Colonic mucosa (tissue), 4 donors: ENCODE measurements around the gene INPP5A. TPM values are rescaled to one million over a fixed set of nuclear protein-coding genes. Genes with fewer than 3 reads are reported as not detected.

ENCODE experiments used
- DNase-seq: peaks from one replicate; pipeline ENCODE4 v3.0.0-alpha.2; 2020
- H3K27ac ChIP-seq: fragments of 200-600 bp; one replicate; pipeline ENCODE4 v1.8.0; 2021
- H3K27me3 ChIP-seq: fragments of 200-600 bp; one replicate; pipeline ENCODE4 v1.8.0; 2021
- H3K36me3 ChIP-seq: fragments of 200-600 bp; one replicate; pipeline ENCODE4 v1.8.0; 2021
- H3K4me1 ChIP-seq: fragments of 200-600 bp; one replicate; pipeline ENCODE4 v1.8.0; 2021; ENCODE audit warnings: mild to moderate bottlenecking
- H3K4me3 ChIP-seq: fragments of 200-600 bp; one replicate; pipeline ENCODE4 v1.8.0; 2021
- H3K9ac ChIP-seq, 2 donors: one replicate each; pipeline ENCODE4 v1.7.0; 2013; ENCODE audit warnings: control low read depth in 2 of 2, low read depth in 2 of 2, low read length in 2 of 2
- H3K9me3 ChIP-seq: fragments of 200-600 bp; one replicate; pipeline ENCODE4 v1.8.0; 2021
- CTCF ChIP-seq: fragments of 200-600 bp; IDR thresholded peaks from one replicate; pipeline ENCODE4 v1.8.0; 2022; ENCODE audit warnings: antibody characterized with exemption, mild to moderate bottlenecking
- intact Hi-C: fragments of 100-400 bp; cut with DNase I; formaldehyde crosslinking; loops from one replicate; pipeline ENCODE4 v1.14.1; 2022
- total RNA-seq, 2 donors: library from RNA; stranded (reverse); fragmentation: NEBNext Ultra II Directional in 1 of 2; extraction: Animal tissue kit (Norgen Biotek cat#: 25700) in 1 of 2; gene quantifications; one replicate each; pipeline ENCODE4 v1.2.1, GENCODE V29; 2021
- donor health status: healthy.
- donor health status: DM: no; HTN: no; CAD: no.
- donor health status: DM: no; HTN: no; CAD: no.

The INPP5A gene
- total RNA-seq, 2 donors from 2014 or later = 29.9 to 41.5 TPM

- H3K36me3 ChIP-seq = no peaks in the 10 kb centered on the region
- H3K4me1 ChIP-seq = no peaks in the 10 kb centered on the region
- no peak overlapping the region for H3K9ac ChIP-seq
- no peak for TF ChIP-seq CTCF
- no peak for DNase-seq
- H3K27me3 ChIP-seq = no peaks in the 10 kb centered on the region
- H3K27ac ChIP-seq = no peak overlapping the region
- intact Hi-C loops = no loop called here
- no peaks in the 10 kb centered on the region for H3K9me3 ChIP-seq
- no peak overlapping the region for H3K4me3 ChIP-seq
Observed at GRCh38 chr10:132743925-132744490, 206.4 kb downstream of the INPP5A start.

- H3K36me3 ChIP-seq = no peaks in the 10 kb centered on the region
- intact Hi-C loops = no loop called here
- H3K9ac ChIP-seq = no peak overlapping the region
- no peak overlapping the region for H3K4me3 ChIP-seq
- H3K4me1 ChIP-seq = no peaks in the 10 kb centered on the region
- no peak for DNase-seq
- H3K27me3 ChIP-seq = no peaks in the 10 kb centered on the region
- no peaks in the 10 kb centered on the region for H3K9me3 ChIP-seq
- no peak overlapping the region for H3K27ac ChIP-seq
- no peak for TF ChIP-seq CTCF
Observed at GRCh38 chr10:132744839-132745238, 207.3 kb downstream of the INPP5A start.

DNA sequence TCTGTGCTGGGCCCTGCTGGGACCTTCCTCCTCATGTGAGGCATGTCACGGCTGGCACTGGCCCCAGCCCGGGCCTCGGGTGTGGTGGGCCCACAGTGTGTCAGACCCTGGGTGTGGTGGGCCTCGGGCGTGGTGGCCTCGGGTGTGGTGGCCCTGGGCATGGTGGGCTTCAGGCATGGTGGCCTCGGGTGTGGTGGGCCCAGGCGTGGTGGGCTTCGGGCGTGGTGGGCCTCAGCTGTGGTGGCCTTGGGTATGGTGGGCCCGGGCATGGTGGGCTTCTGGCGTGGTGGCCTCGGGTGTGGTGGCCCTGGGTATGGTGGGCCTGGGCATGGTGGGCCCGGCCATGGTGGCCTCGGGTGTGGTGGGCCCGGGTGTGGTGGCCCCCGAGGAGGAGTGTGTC lies 207.9 kb downstream of the INPP5A start:
- TF ChIP-seq CTCF = no peak
- Histone ChIP-seq H3K9ac (no peak overlapping the region), H3K4me3 (no peak overlapping the region), H3K36me3 (no peaks in the 10 kb centered on the region), H3K4me1 (no peaks in the 10 kb centered on the region), H3K9me3 (no peaks in the 10 kb centered on the region), H3K27ac (no peak overlapping the region), H3K27me3 (no peaks in the 10 kb centered on the region)
- DNase-seq = no peak
- intact Hi-C loops = no loop called here

DNA sequence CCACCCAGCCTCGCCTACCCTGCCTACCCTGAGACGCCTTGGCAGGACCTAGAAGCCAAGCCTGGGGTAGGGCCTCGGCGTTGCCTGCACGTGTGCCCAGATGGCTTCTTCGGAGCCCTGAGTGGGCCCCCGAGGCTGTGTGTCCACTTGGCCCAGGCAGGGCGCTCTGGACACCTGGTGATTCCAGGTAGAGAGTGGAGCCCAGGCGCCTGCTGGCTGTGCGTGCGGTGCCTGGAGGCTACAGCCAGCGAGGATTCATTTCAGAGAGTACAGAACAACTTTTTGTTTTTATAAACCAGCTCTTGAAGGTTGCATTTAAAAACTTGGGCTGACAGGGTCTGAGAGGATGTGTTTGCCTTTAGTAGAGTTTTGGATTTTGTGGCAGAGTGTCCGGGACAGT lies 208.4 kb downstream of the INPP5A start:
- H3K4me3 ChIP-seq = no peak overlapping the region
- H3K4me1 ChIP-seq = no peaks in the 10 kb centered on the region
- no peak for DNase-seq
- intact Hi-C loops = no loop called here
- no peak overlapping the region for H3K27ac ChIP-seq
- TF ChIP-seq CTCF = no peak
- H3K36me3 ChIP-seq = no peaks in the 10 kb centered on the region
- no peaks in the 10 kb centered on the region for H3K27me3 ChIP-seq
- no peaks in the 10 kb centered on the region for H3K9me3 ChIP-seq
- H3K9ac ChIP-seq = no peak overlapping the region

- Histone ChIP-seq H3K4me3 (no peak overlapping the region), H3K9me3 (no peaks in the 10 kb centered on the region), H3K9ac (no peak overlapping the region), H3K27me3 (no peaks in the 10 kb centered on the region), H3K27ac (no peak overlapping the region), H3K36me3 (no peaks in the 10 kb centered on the region), H3K4me1 (no peaks in the 10 kb centered on the region)
- no peak for TF ChIP-seq CTCF
- DNase-seq = no peak
- intact Hi-C loops = no loop called here
Observed at GRCh38 chr10:132746386-132746785, 208.8 kb downstream of the INPP5A start.
